GM23338 (cell line): ENCODE data around the gene CIDEB. TPM values are rescaled to one million over a fixed set of nuclear protein-coding genes. Genes with fewer than 3 reads are reported as not detected.

ENCODE experiments used
- ATAC-seq: fragments of 200-7000 bp; cut with Tn5 transposase; 3 replicates; pipeline ENCODE4 v1.9.1; 2020
- DNase-seq: peaks from one replicate; pipeline ENCODE4 v3.0.0-alpha.2; 2015; ENCODE audit warnings: low spot score
- H2AFZ ChIP-seq: fragments of 200-600 bp; sonication (generic); 2 replicates; pipeline ENCODE4 v1.8.0; 2016; ENCODE audit warnings: antibody characterized with exemption, mild to moderate bottlenecking, moderate library complexity
- H3F3A ChIP-seq: fragments of 200-600 bp; sonication (generic); replicated peaks from 2 replicates; pipeline ENCODE4 v1.8.0; 2017; ENCODE audit warnings: antibody characterized with exemption, mixed run types, low read depth
- H3K27ac ChIP-seq: fragments of 200-600 bp; sonication (generic); 2 replicates; pipeline ENCODE4 v1.6.1; 2016; ENCODE audit warnings: low read depth
- H3K27me3 ChIP-seq: fragments of 200-600 bp; sonication (generic); 2 replicates; pipeline ENCODE4 v1.8.0; 2016; ENCODE audit warnings: mild to moderate bottlenecking, mixed run types, moderate library complexity; ENCODE audit not compliant: insufficient read depth
- H3K36me3 ChIP-seq: fragments of 200-600 bp; sonication (generic); 2 replicates; pipeline ENCODE4 v1.8.0; 2016; ENCODE audit warnings: mild to moderate bottlenecking; ENCODE audit not compliant: insufficient read depth
- H3K4me1 ChIP-seq: fragments of 200-600 bp; sonication (generic); 2 replicates; pipeline ENCODE4 v1.8.0; 2016; ENCODE audit warnings: mild to moderate bottlenecking, moderate library complexity; ENCODE audit not compliant: insufficient read depth
- H3K4me2 ChIP-seq: fragments of 200-600 bp; sonication (generic); 2 replicates; pipeline ENCODE4 v1.7.1; 2017; ENCODE audit warnings: mixed run types
- H3K4me3 ChIP-seq: fragments of 200-600 bp; sonication (generic); 2 replicates; pipeline ENCODE4 v1.6.1; 2016; ENCODE audit warnings: mixed run types
- H3K79me2 ChIP-seq: fragments of 200-600 bp; sonication (generic); replicated peaks from 2 replicates; pipeline ENCODE4 v1.8.0; 2017; ENCODE audit warnings: mild to moderate bottlenecking; ENCODE audit not compliant: insufficient read depth
- H3K9me2 ChIP-seq: fragments of 200-600 bp; sonication (generic); 2 replicates; pipeline ENCODE4 v1.8.0; 2017; ENCODE audit not compliant: insufficient read depth
- H4K20me1 ChIP-seq: fragments of 200-600 bp; sonication (generic); replicated peaks from 2 replicates; pipeline ENCODE4 v1.8.0; 2017; ENCODE audit warnings: mild to moderate bottlenecking; ENCODE audit not compliant: insufficient read depth
- H3K27ac Mint-ChIP-seq: 2 replicates; pipeline ENCODE4 v1.8.0; 2020; ENCODE audit warnings: inconsistent platforms, mild to moderate bottlenecking, moderate library complexity, mixed read lengths
- H3K27me3 Mint-ChIP-seq: 3 replicates; pipeline ENCODE4 v1.8.0; 2022; ENCODE audit warnings: low read depth, mild to moderate bottlenecking, moderate library complexity, mixed read lengths, inconsistent platforms; ENCODE audit not compliant: insufficient read depth, poor library complexity
- H3K36me3 Mint-ChIP-seq: 3 replicates; pipeline ENCODE4 v1.8.0; 2021; ENCODE audit warnings: low read depth, mild to moderate bottlenecking, inconsistent platforms, moderate library complexity, mixed read lengths
- H3K4me1 Mint-ChIP-seq: 3 replicates; pipeline ENCODE4 v1.8.0; 2020; ENCODE audit warnings: mild to moderate bottlenecking, inconsistent platforms, mixed read lengths
- H3K4me3 Mint-ChIP-seq: 3 replicates; pipeline ENCODE4 v1.8.0; 2021; ENCODE audit warnings: moderate library complexity, mild to moderate bottlenecking, inconsistent platforms, mixed read lengths
- H3K9me3 Mint-ChIP-seq: 3 replicates; pipeline ENCODE4 v1.8.0; 2020; ENCODE audit warnings: moderate library complexity, mild to moderate bottlenecking, inconsistent platforms, mixed read lengths
- CREB1 ChIP-seq: fragments of 250-450 bp; sonication (Bioruptor Pico); IDR thresholded peaks from 2 replicates; pipeline ENCODE4 v1.5.0; 2020; ENCODE audit warnings: low read depth, mild to moderate bottlenecking, moderate library complexity
- ETS1 ChIP-seq: IDR thresholded peaks from 2 replicates; pipeline ENCODE4 v1.6.1; 2016; ENCODE audit warnings: antibody characterized with exemption
- EZH2phosphoT487 ChIP-seq: fragments of 200-600 bp; sonication (generic); IDR thresholded peaks from one replicate; pipeline ENCODE4 v1.8.1; 2018; ENCODE audit warnings: antibody characterized with exemption; ENCODE audit not compliant: unreplicated experiment
- JUNB ChIP-seq: IDR thresholded peaks from one replicate; pipeline ENCODE4 v1.6.1; 2016; ENCODE audit warnings: antibody characterized with exemption; ENCODE audit not compliant: unreplicated experiment
- NANOG ChIP-seq: IDR thresholded peaks from 2 replicates; pipeline ENCODE4 v1.6.1; 2016; ENCODE audit warnings: antibody characterized with exemption, borderline replicate concordance
- POLR2AphosphoS5 ChIP-seq: IDR thresholded peaks from 2 replicates; pipeline ENCODE4 v1.6.1; 2016; ENCODE audit warnings: antibody characterized with exemption, low read depth
- STAT1 ChIP-seq: IDR thresholded peaks from one replicate; pipeline ENCODE4 v1.6.1; 2016; ENCODE audit warnings: antibody characterized with exemption; ENCODE audit not compliant: unreplicated experiment
- ZNF114 ChIP-seq: fragments of 250-450 bp; sonication (Bioruptor Pico); IDR thresholded peaks from 2 replicates; pipeline ENCODE4 v1.5.0; 2020; ENCODE audit warnings: mild to moderate bottlenecking, moderate library complexity
- ZNF331 ChIP-seq: fragments of 250-450 bp; sonication (Bioruptor Pico); IDR thresholded peaks from 2 replicates; pipeline ENCODE4 v1.5.0; 2020; ENCODE audit warnings: low read depth, mild to moderate bottlenecking, moderate library complexity
- polyA plus RNA-seq: library from polyadenylated mRNA; unstranded; fragments of >200 nt; fragmentation: Nextera tagmentation; extraction: Ambion mirVana; gene quantifications from 2 replicates; pipeline ENCODE4 v1.2.1, GENCODE V29; 2016
- total RNA-seq: library from RNA; depleted of rRNA; stranded (reverse); fragments of >200 nt; shearing (Covaris generic); gene quantifications from 2 replicates; pipeline ENCODE4 v1.2.3, GENCODE V29; 2014
- TF ChIP-seq, protein P1 (sequence below): IDR thresholded peaks from one replicate; pipeline ENCODE4 v1.6.1; 2018; ENCODE audit warnings: antibody characterized with exemption; ENCODE audit not compliant: unreplicated experiment
- TF ChIP-seq, protein P2 (sequence below), 2 experiments: fragments of 200-600 bp in 1 of 2; sonication (generic) in 1 of 2; conservative IDR thresholded peaks; 2 replicates each; pipeline versions ENCODE4 v1.5.1 to v1.6.1; 2016 to 2017; ENCODE audit warnings: antibody characterized with exemption in 2 of 2, low read depth in 2 of 2, mild to moderate bottlenecking in 2 of 2, moderate library complexity in 1 of 2

CIDEB gene
- total and polyA plus RNA-seq, 2 experiments from 2014 or later, result 3.4 to 4.6 TPM

DNA sequence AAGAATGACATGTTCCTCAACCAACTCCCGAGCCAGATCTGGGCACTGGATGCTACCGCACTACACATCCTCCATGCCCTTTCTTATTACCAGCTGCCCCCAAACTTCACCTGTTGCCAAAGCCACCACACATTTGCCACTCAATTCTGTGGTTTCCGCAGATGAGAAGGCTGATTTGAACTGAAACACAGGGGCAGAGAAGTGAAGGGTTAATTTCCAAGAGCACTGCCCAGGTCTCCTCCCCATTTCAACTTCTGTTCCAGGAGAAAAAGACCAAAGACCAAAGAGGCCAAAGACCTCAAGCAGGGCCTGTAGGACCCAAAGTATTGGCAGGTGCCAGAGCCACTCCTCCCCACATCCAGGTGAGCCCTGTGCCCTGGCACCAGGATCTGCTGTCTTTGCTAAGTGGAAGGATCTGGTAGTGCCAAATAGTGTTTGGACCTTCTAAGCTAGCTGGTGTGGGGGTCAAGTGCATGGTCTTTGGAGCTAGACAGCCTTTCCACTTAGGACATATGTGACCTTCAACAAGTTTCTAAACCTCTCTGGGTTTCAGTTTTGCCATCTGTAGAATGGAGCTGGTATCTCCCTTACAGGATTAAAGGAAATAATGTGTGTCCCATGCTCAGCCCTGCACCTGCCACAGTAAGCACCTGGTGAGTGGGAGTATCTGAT lies 16.2 kb downstream of the CIDEB start:
- H3K9me2 ChIP-seq, result no peaks in the 10 kb centered on the region
- TF ChIP-seq STAT1 (no peak), ZNF114 (CRISPR knock-in tag) (no peak), POLR2AphosphoS5 (no peak), JUNB (no peak), EZH2phosphoT487 (no peak), ETS1 (no peak), ZNF331 (CRISPR knock-in tag) (no peak), NANOG (no peak), CREB1 (CRISPR knock-in tag) (no peak)
- TF ChIP-seq, protein P1, sequence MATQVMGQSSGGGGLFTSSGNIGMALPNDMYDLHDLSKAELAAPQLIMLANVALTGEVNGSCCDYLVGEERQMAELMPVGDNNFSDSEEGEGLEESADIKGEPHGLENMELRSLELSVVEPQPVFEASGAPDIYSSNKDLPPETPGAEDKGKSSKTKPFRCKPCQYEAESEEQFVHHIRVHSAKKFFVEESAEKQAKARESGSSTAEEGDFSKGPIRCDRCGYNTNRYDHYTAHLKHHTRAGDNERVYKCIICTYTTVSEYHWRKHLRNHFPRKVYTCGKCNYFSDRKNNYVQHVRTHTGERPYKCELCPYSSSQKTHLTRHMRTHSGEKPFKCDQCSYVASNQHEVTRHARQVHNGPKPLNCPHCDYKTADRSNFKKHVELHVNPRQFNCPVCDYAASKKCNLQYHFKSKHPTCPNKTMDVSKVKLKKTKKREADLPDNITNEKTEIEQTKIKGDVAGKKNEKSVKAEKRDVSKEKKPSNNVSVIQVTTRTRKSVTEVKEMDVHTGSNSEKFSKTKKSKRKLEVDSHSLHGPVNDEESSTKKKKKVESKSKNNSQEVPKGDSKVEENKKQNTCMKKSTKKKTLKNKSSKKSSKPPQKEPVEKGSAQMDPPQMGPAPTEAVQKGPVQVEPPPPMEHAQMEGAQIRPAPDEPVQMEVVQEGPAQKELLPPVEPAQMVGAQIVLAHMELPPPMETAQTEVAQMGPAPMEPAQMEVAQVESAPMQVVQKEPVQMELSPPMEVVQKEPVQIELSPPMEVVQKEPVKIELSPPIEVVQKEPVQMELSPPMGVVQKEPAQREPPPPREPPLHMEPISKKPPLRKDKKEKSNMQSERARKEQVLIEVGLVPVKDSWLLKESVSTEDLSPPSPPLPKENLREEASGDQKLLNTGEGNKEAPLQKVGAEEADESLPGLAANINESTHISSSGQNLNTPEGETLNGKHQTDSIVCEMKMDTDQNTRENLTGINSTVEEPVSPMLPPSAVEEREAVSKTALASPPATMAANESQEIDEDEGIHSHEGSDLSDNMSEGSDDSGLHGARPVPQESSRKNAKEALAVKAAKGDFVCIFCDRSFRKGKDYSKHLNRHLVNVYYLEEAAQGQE, result no peak
- TF ChIP-seq, protein P2, sequence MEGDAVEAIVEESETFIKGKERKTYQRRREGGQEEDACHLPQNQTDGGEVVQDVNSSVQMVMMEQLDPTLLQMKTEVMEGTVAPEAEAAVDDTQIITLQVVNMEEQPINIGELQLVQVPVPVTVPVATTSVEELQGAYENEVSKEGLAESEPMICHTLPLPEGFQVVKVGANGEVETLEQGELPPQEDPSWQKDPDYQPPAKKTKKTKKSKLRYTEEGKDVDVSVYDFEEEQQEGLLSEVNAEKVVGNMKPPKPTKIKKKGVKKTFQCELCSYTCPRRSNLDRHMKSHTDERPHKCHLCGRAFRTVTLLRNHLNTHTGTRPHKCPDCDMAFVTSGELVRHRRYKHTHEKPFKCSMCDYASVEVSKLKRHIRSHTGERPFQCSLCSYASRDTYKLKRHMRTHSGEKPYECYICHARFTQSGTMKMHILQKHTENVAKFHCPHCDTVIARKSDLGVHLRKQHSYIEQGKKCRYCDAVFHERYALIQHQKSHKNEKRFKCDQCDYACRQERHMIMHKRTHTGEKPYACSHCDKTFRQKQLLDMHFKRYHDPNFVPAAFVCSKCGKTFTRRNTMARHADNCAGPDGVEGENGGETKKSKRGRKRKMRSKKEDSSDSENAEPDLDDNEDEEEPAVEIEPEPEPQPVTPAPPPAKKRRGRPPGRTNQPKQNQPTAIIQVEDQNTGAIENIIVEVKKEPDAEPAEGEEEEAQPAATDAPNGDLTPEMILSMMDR (conservative IDR thresholded peaks at IDR 0.05; ENCODE audit: low read depth in 2 of 2), result no peak
- ATAC-seq, result no peak

More for the DNA sequence above, 16.2 kb downstream of the CIDEB start:
- Histone ChIP-seq H3K4me3 (no peak overlapping the region), H3K27ac (no peak overlapping the region), H4K20me1 (no peaks in the 10 kb centered on the region; the same call in 1 of the 2 replicates), H3K4me2 (no peak overlapping the region), H3K36me3 (no peaks in the 10 kb centered on the region; the same call in 1 of the 2 replicates), H3K4me1 (no peaks in the 10 kb centered on the region), H3K27me3 (no peaks in the 10 kb centered on the region), H3K79me2 (no peaks in the 10 kb centered on the region), H3F3A (no peaks in the 10 kb centered on the region), H2AFZ (no peak overlapping the region)
- Mint-ChIP-seq H3K27me3 (peaks cover 7% of the 10 kb centered on the region), H3K4me1 (no peaks in the 10 kb centered on the region), H3K36me3 (peaks cover 5% of the 10 kb centered on the region; the same call in 2 of the 3 replicates), H3K27ac (no peak overlapping the region), H3K9me3 (no peaks in the 10 kb centered on the region), H3K4me3 (no peak overlapping the region)
- DNase-seq, result no peak
